ENCODE data around the gene CHIC2.

CHIC2 gene

GRCh38 chr4:54092405-54093323 is 28.3 kb upstream of the CHIC2 start:
- DNase-seq: no peak

- DNase-seq: peak; percentile 89
These were observed 27.4 kb upstream of the CHIC2 start for GRCh38 chr4:54091637-54092404.

GRCh38 chr4:54090804-54091623 is 26.6 kb upstream of the CHIC2 start:
- peak; percentile 61 for DNase-seq

GRCh38 chr4:54090404-54090803 is 26.0 kb upstream of the CHIC2 start:
- no peak for DNase-seq

- DNase-seq: no peak
These were observed 25.5 kb upstream of the CHIC2 start for GRCh38 chr4:54089875-54090274.

GRCh38 chr4:54085284-54085683 is 20.9 kb upstream of the CHIC2 start:
- no peak for DNase-seq

DNA sequence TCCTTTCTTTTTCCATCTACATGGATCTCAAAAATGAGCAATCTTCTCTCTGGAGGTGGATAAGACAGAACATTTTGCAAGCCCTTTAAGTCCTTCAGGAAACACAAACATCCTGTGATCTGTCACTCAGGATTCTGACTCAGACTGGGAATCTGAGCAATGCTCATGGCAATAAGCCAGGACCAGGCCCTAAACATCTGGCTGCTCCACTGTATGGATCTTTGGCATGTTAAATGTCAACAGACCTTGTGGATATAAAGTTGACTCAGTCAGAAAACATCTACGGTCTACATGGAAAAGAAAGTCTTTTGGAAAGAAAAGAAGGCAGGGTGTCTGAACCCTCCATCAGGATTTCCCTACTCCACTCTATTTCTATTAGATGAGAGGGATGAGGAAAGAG is 17.8 kb upstream of the CHIC2 start:
- no peak for DNase-seq

DNA sequence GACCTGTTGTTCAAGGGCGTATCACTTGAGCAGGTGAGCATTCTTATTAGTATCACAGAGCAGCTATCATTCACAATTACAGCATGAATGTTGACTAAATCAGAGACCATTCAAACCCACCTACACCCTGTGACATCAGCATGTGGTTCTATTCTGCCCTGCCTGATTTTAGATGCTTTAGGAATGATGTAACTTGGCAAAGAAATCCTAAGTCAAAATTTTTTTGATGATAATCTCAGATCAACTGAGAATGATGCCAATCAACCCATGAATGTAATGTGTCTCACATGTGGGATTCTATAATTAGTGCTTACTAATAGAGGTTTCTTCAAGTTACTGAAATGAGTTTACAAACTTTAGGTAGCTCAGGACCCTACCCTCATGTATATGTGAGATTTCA is 13.4 kb upstream of the CHIC2 start:
- no peak for DNase-seq

DNA sequence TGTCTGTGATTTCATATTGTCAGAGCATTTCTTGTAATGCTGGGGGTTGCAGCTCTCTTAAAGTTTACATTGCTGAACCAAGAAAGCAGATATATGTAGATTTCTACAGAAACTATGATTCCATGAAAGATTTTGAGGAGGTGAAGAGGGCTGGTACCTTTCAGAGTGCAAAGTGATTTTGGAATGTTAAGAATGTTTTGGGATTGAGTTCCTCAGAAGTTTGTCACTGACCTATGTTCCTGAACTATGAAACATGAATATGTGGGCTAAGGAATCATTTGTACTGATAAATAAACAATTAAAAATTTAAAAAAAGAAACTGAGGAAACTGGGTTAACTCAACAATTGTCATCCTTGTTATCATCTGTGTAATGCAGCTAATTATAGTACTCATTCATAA is 12.3 kb upstream of the CHIC2 start:
- DNase-seq: no peak

DNA sequence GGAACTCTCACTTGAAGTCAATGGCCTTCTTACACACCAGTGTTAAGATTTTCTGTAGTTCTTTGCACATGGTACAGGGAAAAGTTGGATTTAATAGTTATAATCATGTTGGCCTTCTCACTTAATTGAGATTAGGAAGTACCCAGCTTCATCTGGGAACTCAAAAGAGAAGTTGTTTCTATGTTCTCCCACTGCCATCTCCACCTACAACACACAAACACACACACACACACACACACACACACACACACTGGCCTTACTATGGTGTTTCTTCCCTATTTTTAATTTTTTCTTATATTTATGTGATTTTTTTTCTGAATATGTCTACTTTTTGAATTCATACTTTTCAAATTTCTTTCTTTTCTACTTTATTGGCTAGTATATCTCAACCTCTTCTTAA is 10.0 kb upstream of the CHIC2 start:
- no peak for DNase-seq

DNA sequence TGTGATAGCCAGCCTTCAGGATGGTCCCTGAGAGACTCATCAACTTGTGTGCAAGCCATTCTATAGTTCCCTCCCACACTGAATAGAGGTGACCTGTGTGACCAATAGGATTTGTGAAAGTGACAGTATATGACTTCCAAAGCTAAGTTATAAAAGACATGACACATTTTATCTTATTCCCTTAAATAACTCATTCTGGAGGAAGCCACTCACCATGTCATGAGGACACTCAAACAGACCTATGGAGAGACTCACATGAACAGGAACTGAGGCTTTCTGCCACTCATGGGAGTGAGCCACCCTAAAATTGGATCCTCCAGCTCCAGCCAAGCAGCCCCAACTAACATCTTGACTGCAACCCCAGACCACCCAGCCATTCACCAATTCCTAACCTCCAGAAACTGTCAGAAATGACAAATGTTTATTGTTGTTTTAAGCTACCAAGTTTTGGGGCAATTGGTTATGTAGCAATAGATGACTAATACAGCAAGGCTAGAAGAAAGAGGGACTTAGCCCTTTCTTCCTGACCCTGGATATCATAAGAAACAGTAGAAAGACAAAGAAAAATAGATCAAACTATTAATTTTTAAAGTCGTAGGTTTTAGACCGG is 9.0 kb upstream of the CHIC2 start:
- DNase-seq: no peak

- DNase-seq: no peak
These were observed 2.8 kb upstream of the CHIC2 start for GRCh38 chr4:54067166-54067565.

GRCh38 chr4:54066718-54067129 is 2.3 kb upstream of the CHIC2 start:
- DNase-seq: no peak

- DNase-seq: no peak
These were observed 1.6 kb upstream of the CHIC2 start for GRCh38 chr4:54066088-54066415.

- DNase-seq: no peak
These were observed 1.1 kb upstream of the CHIC2 start for GRCh38 chr4:54065282-54066087.

DNA sequence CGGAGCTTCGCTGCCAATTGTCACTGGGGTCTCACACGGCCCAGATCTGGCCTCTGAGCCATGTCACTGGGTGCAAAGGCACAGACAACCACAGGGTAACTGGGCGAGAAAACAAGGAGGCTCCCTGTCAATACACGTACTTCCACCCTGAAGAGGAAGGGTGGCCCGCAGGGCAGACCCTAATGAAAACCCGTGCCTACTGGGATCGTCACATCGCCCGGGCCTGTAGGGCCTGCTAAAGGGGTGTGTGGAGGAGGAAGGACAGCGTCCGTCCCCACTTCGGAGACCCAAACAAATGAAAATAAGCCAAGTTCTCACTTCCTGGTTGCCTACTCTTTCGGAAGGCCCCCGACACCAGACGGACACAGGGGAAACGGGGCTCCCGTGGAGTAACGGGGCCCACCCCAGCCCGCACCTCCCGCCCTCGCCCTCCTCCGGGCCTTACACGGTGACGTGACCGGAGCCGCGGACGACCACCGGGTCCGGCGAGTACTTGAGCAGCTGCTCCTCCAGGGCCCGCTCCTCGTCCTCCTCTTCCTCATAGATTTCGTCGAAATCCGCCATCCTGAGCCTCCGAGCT is 578 bp downstream of the CHIC2 start:
- DNase-seq: peak; percentile 73

DNA sequence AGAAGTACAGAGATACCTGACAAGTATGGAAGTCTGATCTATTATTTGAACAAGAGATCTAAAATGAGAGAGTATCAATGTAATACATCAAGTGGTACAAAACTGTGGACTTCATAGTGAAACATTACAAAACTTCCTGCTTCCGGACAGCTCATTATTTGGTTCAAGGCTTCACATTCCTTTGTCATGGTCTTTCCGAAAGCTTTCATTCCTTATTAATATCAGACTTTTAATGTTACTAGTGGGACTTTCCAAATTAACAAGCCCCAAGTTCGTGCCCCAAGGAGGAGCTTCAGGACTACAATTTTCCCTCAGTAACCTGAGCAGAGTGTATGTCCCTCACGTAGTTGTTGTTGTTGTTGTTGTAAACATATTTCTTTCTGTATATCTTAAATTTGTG is 1.2 kb downstream of the CHIC2 start:
- no peak for DNase-seq

- no peak for DNase-seq
These were observed 2.0 kb downstream of the CHIC2 start for GRCh38 chr4:54062392-54062791.

DNA sequence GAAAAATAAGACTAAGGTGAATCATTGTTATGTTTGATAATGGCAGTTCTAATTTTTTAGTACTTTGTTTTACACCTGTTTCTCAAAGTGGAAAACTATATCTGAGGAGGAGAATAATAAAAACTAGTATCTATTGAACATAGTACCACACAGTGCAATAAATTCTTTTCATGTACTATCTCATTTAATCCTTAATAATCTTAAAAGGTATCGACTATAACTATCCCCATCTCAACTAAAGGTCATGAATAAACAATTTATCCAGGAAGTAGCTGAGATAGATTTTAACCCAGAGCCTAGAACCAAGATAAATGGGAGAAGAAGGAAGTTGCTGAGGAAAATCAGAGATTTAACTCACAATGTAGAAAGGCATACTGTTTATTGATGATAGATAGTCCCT is 2.5 kb downstream of the CHIC2 start:
- no peak for DNase-seq

DNA sequence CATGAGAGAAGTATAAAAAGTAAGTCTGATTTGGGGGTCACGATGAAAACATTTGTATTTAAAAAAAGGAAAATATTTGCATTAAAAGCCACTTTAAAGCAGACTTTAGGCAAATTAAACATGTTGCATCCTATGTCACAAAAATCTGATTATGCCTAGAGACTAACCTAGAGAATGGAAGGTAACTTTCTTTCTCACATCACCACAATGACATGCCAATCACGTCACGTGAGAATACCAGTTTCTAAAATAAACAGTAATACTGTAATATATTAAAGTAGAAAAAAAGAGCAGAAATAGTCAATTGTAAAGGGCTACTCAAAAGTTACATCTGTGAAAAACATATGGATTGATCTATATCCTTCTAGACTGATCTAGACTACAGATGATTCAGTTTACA is 3.3 kb downstream of the CHIC2 start:
- no peak for DNase-seq

GRCh38 chr4:54060116-54060515 is 4.3 kb downstream of the CHIC2 start:
- no peak for DNase-seq

DNA sequence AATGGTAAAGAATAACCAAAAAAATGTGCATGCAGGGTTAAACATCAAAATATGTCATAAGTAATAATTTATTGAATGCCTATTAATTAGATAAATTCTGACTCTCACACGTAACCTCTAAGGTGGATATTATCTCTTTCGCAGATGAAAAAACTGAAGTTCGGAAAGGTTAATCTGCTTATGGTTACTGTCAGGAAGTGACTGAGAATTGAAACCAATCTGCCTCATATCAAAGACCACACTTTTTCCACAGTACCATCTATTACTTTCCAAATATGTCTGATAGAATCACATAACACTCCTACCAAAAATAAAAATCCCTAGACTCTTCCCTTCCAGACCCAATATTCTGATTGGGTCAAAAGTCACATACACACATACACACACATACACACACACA is 6.2 kb downstream of the CHIC2 start:
- no peak for DNase-seq
